Ovary (tissue), 9 donors: ENCODE measurements around the gene GNAI1. TPM values are rescaled to one million over a fixed set of nuclear protein-coding genes. Genes with fewer than 3 reads are reported as not detected.

Experiments used
- DNase-seq, 5 donors: peaks; one replicate each; pipeline ENCODE4 v3.0.0-alpha.2; 2019 to 2020
- H3K27ac ChIP-seq, 2 donors: fragments of 200-600 bp; one replicate each; pipeline versions ENCODE4 v1.5.1 to v1.8.0; 2019 to 2022
- H3K27me3 ChIP-seq: fragments of 200-600 bp; one replicate; pipeline ENCODE4 v1.8.0; 2022
- H3K36me3 ChIP-seq: fragments of 200-600 bp; sonication (generic); one replicate; pipeline ENCODE4 v1.5.1; 2019
- H3K4me1 ChIP-seq: one replicate; pipeline ENCODE4 v1.8.1; 2013; ENCODE audit warnings: mild to moderate bottlenecking, moderate library complexity; ENCODE audit not compliant: insufficient read depth
- H3K4me3 ChIP-seq: fragments of 200-600 bp; sonication (generic); one replicate; pipeline ENCODE4 v1.5.1; 2017
- H3K9me3 ChIP-seq, 2 donors: fragments of 200-600 bp in 1 of 2; sonication (generic) in 1 of 2; one replicate each; pipeline versions ENCODE4 v1.5.1 to v1.8.1; 2013 to 2019; ENCODE audit warnings: mild to moderate bottlenecking in 1 of 2, moderate library complexity in 1 of 2
- EP300 ChIP-seq: sonication (generic); formaldehyde crosslinking; IDR thresholded peaks from one replicate; pipeline ENCODE4 v1.6.1; 2017; ENCODE audit warnings: antibody characterized with exemption
- POLR2A ChIP-seq: fragments of 450-650 bp; IDR thresholded peaks from one replicate; pipeline ENCODE4 v1.6.1; 2017; ENCODE audit warnings: antibody characterized with exemption, mild to moderate bottlenecking, moderate library complexity
- WGBS, 3 donors: extraction: QIAGEN DNeasy Blood & Tissue Kit in 1 of 3; methylation state at CpG; one replicate each; pipeline versions ENCODE4 v1.1.5 to v1.1.7; 2013 to 2017; 5-methylcytosine and 5-hydroxymethylcytosine counted together
- intact Hi-C, 4 donors: fragments of 100-400 bp; cut with DNase I; formaldehyde crosslinking; loops; one replicate each; pipeline versions ENCODE4 v1.11.0 to v1.15.1; 2022 to 2023
- polyA plus RNA-seq, 2 donors: library from polyadenylated mRNA; stranded (reverse); fragments of 200-250 nt in 1 of 2; fragments of 350-450 nt in 1 of 2; fragmentation: Illumina TruSeq in 1 of 2; extraction: RNeasy Lipid Tissue Mini Kit (QIAGEN cat#74804) in 1 of 2; gene quantifications; one replicate each; pipeline ENCODE4 v1.2.3, GENCODE V29; 2013 to 2014
- total RNA-seq, 7 donors: library from RNA; depleted of rRNA in 2 of 7; stranded (reverse); fragments of >200 nt in 2 of 7; fragmentation: NEBNext Ultra II Directional in 3 of 7; extraction: Animal tissue kit (Norgen Biotek cat#: 25700) in 3 of 7; gene quantifications; one replicate each; pipeline versions ENCODE4 v1.1.0 to v1.2.4, GENCODE V29; 2016 to 2023
- TF ChIP-seq, protein P1 (sequence below), 3 donors: fragments of 450-650 bp in 2 of 3; fragments of 200-600 bp in 1 of 3; IDR thresholded peaks; one replicate each; pipeline versions ENCODE4 v1.5.1 to v1.8.0; 2016 to 2022; ENCODE audit warnings: antibody characterized with exemption in 3 of 3, mild to moderate bottlenecking in 1 of 3
- donor health status: DM: no; HTN: no; CAD: no; lungs with moderate emphysema.
- donor health status: DM: no; HTN: no; CAD: no.
- donor health status: Bipolar disorder and iron deficiency.
- donor health status: DM: yes; HTN: yes; CAD: no.
- donor health status: DM: no; HTN: no; CAD: no.
- donor health status: DM: yes; HTN: yes; CAD: no.

Gene GNAI1
- total and polyA plus RNA-seq, 9 donors, result 14.9 to 51.0 (median 34.6) TPM

DNA sequence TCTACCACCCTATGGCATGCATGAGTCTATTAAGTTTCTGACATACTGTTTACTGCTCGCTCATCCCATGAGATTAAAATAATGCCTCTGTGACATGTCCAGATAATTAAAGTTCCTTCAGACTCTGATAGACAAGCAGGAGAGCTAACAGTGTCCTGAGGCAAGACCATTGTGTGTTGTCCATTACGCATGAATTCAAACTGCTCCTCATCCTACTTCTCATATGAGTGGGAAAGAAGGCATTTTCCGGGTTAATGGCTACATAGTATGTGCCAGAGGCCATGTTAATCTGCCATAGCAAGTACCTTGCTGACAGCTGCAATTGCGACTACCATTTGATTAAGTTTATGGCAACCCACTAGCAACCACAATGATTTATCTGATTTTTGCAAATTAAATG lies 113.3 kb downstream of the GNAI1 start:
- WGBS, 3 donors, result 92 to 97% (median 95%) methylated on average over 4 of the region's 4 CpGs
- no peaks in the 10 kb centered on the region for H3K36me3 ChIP-seq
- H3K27me3 ChIP-seq, result no peaks in the 10 kb centered on the region
- H3K4me1 ChIP-seq, result no peaks in the 10 kb centered on the region
- no peak for DNase-seq
- intact Hi-C loops, result no loop called here
- TF ChIP-seq, protein P1, sequence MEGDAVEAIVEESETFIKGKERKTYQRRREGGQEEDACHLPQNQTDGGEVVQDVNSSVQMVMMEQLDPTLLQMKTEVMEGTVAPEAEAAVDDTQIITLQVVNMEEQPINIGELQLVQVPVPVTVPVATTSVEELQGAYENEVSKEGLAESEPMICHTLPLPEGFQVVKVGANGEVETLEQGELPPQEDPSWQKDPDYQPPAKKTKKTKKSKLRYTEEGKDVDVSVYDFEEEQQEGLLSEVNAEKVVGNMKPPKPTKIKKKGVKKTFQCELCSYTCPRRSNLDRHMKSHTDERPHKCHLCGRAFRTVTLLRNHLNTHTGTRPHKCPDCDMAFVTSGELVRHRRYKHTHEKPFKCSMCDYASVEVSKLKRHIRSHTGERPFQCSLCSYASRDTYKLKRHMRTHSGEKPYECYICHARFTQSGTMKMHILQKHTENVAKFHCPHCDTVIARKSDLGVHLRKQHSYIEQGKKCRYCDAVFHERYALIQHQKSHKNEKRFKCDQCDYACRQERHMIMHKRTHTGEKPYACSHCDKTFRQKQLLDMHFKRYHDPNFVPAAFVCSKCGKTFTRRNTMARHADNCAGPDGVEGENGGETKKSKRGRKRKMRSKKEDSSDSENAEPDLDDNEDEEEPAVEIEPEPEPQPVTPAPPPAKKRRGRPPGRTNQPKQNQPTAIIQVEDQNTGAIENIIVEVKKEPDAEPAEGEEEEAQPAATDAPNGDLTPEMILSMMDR (IDR thresholded peaks at IDR 0.05), result no peak
- TF ChIP-seq POLR2A (no peak), EP300 (no peak)
- H3K27ac ChIP-seq, result no peak overlapping the region
- no peak overlapping the region for H3K4me3 ChIP-seq
- H3K9me3 ChIP-seq, result no peaks in the 10 kb centered on the region

DNA sequence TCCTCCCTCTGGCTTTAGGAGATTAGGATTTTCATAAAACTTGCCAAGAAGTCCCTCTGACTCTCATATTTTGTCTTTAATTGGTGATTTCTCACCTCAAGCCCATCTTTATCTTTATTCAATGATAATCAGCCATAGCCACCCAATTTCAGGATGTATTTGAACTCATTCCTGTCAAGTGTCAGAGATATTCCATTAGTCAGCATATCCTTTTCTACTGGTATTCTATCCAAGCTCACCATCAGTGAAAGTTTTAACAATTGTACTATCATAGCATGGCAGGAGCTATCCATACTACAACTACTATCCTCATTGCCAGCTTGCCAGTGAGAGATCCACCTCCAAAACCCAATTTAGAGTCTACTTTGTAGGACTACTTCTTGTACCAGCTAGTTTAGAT lies 114.6 kb downstream of the GNAI1 start:
- intact Hi-C loops, result no loop called here
- no peak overlapping the region for H3K27ac ChIP-seq
- no peaks in the 10 kb centered on the region for H3K36me3 ChIP-seq
- no peak overlapping the region for H3K4me3 ChIP-seq
- no peak for DNase-seq
- no peaks in the 10 kb centered on the region for H3K4me1 ChIP-seq
- no peaks in the 10 kb centered on the region for H3K9me3 ChIP-seq
- TF ChIP-seq POLR2A (no peak), EP300 (no peak)
- TF ChIP-seq, protein P1 (IDR thresholded peaks at IDR 0.05), result no peak
- no peaks in the 10 kb centered on the region for H3K27me3 ChIP-seq

DNA sequence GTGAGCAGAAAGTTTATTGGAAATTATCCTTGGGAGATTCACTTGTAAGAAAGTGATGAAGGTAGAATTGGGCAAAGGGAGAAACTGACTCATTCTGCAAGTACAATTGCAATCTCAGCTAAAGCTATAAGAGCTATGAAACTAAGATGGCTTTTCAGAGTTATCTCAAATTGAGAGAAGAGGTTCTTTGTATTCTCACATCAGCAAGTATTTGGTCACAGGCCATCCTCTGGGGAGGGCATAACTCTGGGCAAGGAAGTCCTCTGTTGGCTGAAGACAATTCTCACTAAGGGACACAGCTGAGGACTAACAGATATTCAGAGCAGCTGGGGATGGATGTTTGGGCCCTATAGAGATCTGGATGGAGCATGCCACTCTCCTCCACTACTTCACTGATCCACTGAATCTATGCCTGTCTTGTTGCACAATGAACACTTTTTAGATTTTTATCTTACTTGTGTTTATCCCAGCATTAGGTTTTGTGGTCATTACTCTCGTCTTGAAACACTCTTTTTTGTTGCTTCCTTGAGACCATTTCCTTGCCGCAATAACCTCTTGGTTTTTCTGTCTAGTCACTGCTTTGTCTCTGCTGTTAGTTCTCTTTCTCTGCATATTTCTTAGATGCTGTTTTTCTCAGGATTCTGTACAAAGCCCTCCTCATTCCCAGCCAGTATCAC lies 115.1 kb downstream of the GNAI1 start:
- H3K27me3 ChIP-seq, result no peaks in the 10 kb centered on the region
- no peaks in the 10 kb centered on the region for H3K36me3 ChIP-seq
- no peaks in the 10 kb centered on the region for H3K9me3 ChIP-seq
- TF ChIP-seq EP300 (no peak), POLR2A (no peak)
- TF ChIP-seq, protein P1 (IDR thresholded peaks at IDR 0.05), result no peak
- H3K4me1 ChIP-seq, result no peaks in the 10 kb centered on the region
- no peak overlapping the region for H3K27ac ChIP-seq
- 41 to 87% (median 68%) methylated on average over 2 of the region's 2 CpGs for WGBS, 3 donors
- intact Hi-C loops, result no loop called here
- H3K4me3 ChIP-seq, result no peak overlapping the region
- DNase-seq, result no peak

DNA sequence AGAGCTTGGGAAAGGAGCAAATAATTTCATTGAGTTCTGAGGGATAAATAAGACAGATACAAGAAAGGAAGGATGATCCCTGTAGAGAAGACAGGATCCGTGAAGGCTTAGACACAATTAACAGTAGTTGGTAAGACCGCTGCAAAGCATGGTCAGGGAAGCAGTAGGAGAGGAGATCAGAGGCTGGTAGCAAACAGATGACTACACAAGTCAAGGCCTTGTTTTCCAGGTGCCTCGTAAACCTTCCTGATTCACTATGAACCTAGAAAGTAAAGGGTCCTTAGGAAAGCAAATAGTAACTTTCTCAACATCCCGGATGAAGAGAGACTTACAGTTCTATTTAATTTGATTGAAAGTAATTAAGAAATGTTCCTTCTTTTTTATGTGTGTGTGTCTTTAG lies 118.6 kb downstream of the GNAI1 start:
- TF ChIP-seq POLR2A (no peak), EP300 (no peak)
- TF ChIP-seq, protein P1 (IDR thresholded peaks at IDR 0.05), result no peak
- Histone ChIP-seq H3K36me3 (no peaks in the 10 kb centered on the region), H3K4me3 (no peak overlapping the region), H3K27ac (no peak overlapping the region), H3K27me3 (no peaks in the 10 kb centered on the region), H3K4me1 (no peaks in the 10 kb centered on the region), H3K9me3 (no peaks in the 10 kb centered on the region)
- intact Hi-C loops, result no loop called here
- WGBS, 3 donors, result 96 to 97% (median 97%) methylated on average over 4 of the region's 4 CpGs
- no peak for DNase-seq
